Left ventricle myocardium superior (tissue), 1 donor: ENCODE measurements around the gene PIP5K1A. TPM values are rescaled to one million over a fixed set of nuclear protein-coding genes. Genes with fewer than 3 reads are reported as not detected.
"Not testable (repeated sequence)": the region's sequence is repeated elsewhere in the genome, so short reads cannot be mapped to it uniquely, and the experiment has no call there.

Source experiments
- ATAC-seq: fragments of 200-7000 bp; cut with Tn5 transposase; one replicate; pipeline ENCODE4 v1.9.1; 2020; ENCODE audit warnings: mild to moderate bottlenecking, moderate library complexity
- DNase-seq: peaks from one replicate; pipeline ENCODE4 v3.0.0-alpha.2; 2020
- intact Hi-C: fragments of 100-400 bp; cut with micrococcal nuclease; formaldehyde crosslinking; loops from one replicate; pipeline ENCODE4 v1.11.0; 2022
- total RNA-seq: library from RNA; stranded (reverse); fragmentation: NEBNext Ultra II Directional; extraction: Animal tissue kit (Norgen Biotek cat#: 25700); gene quantifications from one replicate; pipeline ENCODE4 v1.2.1, GENCODE V29; 2021
- donor health status: DM: no; HTN: yes; CAD: no; lungs with severe emphysema.

Gene PIP5K1A
- total RNA-seq, 1 donor from 2014 or later = 41.2 TPM

DNA sequence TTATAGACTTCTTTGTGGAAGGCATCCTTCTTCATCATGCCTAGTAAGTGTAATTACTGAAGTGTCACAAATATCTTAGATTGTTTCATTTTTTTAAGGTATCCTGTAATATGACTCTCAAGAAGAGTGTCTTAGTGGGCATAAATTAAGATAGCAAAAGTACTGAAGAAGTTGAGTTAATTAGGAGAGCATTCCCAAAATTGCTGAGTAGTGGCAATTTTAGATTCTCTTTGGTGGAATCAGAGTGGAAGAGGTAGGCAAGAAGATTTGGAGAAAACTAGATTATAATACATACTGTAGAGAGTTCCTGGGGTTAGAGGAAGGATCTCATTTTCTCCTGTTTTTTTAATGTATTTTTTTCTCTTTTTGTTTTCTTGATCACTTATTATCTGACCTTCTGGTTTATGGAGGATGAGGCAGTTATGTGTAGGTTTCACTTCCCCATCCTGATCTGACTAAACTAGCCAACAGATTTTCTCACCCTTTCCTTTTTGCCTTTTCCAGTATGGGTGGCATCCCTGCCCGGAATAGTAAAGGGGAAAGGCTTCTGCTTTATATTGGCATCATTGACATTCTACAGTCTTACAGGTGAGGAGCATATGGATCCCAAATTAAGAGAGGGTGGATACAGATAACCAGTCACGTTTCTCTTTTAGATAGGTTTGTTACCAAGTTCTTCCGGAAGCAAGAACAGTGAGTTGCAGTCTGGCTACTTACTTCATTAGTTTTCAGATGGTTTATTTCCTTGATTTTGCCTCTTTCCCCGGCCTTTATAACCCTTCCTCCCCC, 39.5 kb downstream of the PIP5K1A start:
- no peak for DNase-seq
- intact Hi-C loops = no loop called here
- ATAC-seq = no peak

DNA sequence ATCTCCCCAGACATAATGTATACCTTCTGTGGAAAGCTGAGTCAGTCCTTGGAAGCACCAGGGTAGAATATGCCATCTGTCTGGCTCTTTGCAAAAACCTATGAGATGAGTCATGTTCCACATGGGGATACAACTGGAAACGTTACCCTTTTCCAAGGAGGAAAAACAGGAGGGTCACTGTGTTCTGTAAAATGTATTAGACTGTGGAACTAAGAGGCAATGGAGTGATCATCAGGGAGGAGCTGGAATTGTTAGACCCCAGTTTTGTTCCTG, 40.1 kb downstream of the PIP5K1A start:
- intact Hi-C loops = no loop called here
- ATAC-seq (no peak), DNase-seq (no peak)

DNA sequence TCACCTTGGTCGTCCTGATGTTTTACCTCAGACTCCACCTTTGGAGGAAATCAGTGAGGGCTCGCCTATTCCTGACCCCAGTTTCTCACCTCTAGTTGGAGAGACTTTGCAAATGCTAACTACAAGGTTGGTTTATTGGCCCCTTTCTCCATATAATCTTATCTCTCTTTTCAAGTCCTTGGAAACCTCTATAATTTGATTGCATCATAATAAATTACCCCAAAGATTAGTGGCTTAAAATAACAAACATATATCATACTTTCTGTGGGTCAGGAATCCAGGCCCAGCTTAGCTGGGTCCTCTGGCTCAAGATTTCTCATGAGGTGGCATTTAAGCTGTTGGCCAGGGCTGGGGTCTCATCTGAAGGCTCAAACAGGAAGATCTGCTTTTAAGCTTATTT, 44.1 kb downstream of the PIP5K1A start:
- ATAC-seq (no peak), DNase-seq (no peak)
- intact Hi-C loops = no loop called here

DNA sequence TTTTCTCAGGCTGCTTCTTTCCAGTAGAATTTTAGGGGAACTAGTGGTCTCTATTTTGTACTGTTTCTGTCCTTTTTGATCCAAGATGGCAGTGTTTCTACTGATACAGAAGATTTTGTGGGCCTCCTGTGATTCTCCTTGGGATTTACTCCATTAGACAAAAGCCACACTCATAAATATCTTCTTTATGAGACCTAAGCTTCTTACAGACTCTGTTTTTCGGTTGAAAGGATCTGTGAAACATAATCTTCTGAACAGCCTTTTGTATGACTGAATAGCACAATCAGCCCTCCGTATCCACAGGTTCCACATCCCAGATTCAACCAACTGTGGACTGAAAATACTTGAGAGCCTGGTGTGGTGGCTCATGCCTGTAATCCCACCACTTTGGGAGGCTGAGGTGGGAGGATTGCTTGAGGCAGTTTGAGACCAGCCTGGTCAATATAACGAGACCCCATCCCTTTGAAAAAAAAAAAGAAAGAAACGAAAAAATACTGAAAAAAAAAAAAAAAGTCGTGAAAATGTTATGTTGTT, 45.4 kb downstream of the PIP5K1A start:
- ATAC-seq (no peak), DNase-seq (no peak)
- intact Hi-C loops = no loop called here

DNA sequence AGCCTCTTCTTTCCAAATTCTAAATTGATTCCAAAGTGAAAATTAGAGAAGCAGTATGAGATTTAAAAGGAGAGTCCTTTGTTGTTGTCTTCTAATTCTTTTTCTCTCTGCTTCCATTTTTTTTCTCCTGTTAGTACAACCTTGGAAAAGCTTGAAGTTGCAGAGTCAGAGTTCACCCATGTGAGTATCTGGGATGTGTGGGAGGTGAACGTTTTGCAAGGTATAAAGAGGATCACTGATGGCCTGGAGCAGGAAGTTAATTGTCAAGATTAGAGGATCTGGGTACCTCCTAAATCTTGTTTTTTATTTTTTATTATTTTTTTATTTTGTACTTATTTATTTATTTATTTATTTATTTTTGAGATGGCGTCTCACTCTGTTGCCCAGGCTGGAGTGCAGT, 48.4 kb downstream of the PIP5K1A start:
- DNase-seq (no peak), ATAC-seq (no peak)
- intact Hi-C loops = no loop called here

DNA sequence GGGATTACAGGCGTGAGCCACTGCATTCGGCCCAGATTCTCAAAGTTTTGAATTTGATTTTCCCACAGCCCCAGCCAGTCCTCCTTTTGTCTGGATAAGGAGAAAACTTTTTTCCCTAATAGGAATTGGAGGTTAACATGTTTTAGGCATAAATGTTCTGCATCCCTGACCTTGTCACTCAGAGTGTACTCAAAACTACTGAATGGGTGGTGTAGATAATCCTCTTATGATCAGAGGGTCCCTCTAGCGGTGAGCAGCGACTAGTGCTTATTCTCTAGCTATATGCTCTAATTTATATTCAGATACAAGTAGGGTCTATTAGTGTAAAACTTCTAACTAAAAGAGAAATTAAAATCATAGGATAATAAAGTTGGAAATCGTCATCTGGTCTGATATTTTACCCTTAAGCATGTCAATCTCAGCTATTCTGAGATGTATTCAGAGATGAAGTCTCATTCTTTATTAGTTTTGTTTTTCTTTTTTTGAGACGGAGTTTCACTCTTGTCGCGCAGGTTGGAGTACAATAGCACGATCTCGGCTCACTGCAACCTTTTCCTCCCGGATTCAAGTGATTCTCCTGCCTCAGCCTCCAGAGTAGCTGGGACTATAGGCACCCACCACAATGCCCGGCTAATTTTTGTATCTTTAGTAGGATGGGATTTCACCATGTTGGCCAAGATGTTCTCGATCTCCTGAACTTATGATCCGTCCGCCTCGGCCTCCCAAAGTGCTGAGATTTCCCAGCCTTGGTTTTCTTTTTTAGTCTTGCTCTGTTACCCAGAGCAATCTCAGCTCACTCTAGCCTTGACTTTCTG, 53.5 kb downstream of the PIP5K1A start:
- DNase-seq = peak; percentile 57
- peak; percentile 30 for ATAC-seq
- intact Hi-C loops = loop anchor here (5.0 kb wide), 1 partner anchor 60 kb away; the partner anchor contains the start of gene VPS72

DNA sequence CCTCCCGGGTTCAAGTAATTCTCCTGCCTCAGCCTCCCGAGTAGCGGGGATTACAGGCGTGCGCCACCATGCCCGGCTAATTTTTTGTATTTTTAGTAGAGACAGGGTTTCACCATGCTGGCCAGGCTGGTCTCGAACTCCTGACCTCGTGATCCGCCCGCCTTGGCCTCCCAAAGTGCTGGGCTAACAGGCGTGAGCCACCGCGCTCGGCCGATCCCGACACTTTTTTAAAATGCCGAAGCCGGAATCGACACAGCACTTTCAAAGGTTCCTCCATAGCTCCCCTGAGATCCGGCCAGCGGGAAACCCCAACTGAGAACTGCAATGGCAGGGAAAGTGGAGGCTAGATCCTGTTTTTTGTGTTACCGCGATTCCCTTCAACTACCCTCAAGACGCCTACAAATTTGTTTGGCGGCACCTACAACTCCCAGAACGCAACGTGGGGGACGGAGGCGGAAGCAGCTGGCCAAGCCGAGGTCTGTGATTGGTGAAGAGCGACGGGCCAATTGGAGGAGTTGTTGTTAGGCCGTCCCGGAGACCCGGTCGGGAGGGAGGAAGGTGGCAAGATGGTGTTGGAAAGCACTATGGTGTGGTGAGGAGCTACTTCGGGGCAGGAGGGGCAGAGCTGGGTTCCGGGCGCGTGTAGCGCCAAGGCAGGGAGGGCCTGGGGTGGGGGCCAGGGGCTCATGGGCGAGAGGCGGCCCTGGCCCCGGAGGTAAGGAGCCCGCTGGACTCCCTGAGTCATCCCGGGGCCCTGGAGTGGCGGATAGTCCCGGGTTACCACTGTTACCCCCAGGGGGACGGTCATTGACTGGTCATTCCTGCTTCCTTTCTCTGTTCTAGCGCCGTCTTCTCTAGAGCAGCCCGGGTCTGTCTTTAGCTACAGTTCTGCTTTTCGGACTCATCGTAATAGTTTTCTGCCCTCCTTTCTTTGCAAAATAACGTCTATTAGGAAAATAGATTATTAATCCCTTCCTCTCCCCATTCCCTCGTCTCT, 56.2 kb downstream of the PIP5K1A start, which contains the start of gene PSMD4:
TSS of gene PSMD4 (plus strand) at position 518 of the 997 bp plus-strand sequence. CDS start at position 567, 49 bp downstream.
- intact Hi-C loops = loop anchor here (5.0 kb wide), 1 partner anchor 62 kb away; the partner anchor contains the start of gene VPS72
- ATAC-seq (peak; percentile 99), DNase-seq (peak; percentile 94)

DNA sequence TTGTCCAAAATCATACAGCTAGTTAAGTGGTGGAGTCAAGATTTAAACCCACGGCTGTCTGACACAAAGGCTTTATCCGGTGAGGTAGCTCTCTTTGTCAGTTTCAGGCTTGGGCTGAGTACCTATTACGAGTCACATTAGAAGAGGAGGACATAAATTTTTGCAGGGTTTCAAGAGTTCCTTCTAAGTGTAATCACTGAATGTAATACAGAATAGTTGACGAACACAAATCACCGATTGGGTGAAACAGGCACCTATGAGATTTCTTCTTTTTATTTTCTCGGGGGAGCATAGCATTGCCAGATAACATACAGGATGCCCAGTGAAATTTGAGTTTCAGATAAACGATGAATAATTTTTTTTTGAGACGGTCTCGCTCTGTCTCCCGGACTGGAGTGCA, 57.0 kb downstream of the PIP5K1A start:
- no peak for ATAC-seq
- no peak for DNase-seq
- intact Hi-C loops = no loop called here

DNA sequence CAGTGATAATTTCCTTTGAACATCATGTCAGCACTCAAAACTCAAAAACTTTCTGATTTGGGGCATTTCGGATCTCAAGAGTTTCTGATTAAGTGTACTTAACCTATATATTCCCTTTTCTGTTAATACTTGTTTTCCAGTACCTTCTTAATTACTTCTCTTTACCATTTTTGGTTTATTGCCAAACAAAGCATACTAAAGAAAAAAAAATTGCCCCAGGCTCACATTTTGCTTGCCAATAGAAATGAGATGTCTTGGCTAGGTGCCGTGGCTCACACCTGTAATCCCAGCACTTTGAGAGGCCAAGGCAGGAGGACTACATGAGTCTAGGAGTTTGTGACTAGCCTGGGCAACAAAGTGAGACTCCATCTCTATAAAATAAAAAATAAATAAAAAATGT, 61.0 kb downstream of the PIP5K1A start:
- ATAC-seq = no peak
- intact Hi-C loops = no loop called here
- DNase-seq = no peak

DNA sequence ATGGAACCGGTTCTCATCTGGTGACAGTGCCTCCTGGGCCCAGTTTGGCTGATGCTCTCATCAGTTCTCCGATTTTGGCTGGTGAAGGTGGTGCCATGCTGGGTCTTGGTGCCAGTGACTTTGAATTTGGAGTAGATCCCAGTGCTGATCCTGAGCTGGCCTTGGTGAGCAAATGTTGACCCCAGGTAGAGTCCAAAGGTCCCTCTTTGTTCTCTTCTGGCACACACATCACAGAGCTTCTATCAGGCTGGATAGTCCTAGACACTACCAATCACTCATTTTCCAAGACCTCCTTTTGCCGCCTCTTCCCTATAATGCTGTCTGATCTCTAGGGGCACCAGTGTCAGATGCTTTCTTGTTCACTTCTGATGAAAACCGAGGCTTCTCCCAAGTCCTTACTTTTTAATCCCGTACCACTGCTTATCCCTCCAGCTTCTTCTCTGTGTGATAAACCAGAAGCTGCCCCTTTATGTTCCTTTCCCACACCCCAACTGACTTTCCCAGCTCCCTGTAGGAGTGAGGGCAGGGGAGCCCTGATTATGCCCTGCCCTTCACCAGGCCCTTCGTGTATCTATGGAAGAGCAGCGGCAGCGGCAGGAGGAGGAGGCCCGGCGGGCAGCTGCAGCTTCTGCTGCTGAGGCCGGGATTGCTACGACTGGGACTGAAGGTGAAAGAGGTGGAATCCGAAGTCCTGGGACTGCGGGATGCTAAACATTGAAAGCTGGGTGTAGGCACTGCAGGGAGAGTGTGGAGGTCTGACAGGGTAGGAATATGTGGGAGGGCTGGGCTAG, 67.3 kb downstream of the PIP5K1A start:
- no peak for DNase-seq
- intact Hi-C loops = no loop called here
- no peak for ATAC-seq

DNA sequence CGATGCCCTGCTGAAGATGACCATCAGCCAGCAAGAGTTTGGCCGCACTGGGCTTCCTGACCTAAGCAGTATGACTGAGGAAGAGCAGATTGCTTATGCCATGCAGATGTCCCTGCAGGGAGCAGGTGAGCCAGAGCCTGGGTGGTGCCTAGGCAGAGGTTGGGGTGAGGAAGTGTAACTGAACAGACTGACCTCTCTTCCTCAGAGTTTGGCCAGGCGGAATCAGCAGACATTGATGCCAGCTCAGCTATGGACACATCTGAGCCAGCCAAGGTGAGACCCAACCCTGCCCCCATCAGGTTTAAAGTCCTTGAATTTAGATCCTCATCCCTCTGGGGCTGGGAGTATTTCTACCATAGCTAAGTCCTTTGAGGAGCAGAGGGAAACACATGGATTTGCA, 68.0 kb downstream of the PIP5K1A start:
- ATAC-seq (no peak), DNase-seq (no peak)
- intact Hi-C loops = no loop called here

DNA sequence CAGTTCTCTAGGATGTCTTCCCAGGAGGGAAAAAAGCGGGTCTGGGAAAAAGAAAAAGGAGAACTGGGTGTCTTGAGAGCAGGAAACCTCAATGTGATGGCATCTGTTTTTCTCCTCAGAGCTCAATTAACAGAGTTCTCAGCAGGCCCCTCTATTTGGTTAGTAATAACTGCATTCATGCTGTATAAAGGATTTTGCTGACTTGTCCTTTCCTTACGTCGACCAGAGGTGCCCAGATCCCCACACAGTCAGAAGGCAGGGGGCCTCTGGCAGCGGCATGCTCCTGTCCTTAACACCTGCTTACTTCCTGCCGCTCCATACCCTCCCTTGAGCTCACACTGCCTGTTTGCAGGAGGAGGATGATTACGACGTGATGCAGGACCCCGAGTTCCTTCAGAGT, 68.5 kb downstream of the PIP5K1A start:
- intact Hi-C loops = no loop called here
- DNase-seq (no peak), ATAC-seq (no peak)

DNA sequence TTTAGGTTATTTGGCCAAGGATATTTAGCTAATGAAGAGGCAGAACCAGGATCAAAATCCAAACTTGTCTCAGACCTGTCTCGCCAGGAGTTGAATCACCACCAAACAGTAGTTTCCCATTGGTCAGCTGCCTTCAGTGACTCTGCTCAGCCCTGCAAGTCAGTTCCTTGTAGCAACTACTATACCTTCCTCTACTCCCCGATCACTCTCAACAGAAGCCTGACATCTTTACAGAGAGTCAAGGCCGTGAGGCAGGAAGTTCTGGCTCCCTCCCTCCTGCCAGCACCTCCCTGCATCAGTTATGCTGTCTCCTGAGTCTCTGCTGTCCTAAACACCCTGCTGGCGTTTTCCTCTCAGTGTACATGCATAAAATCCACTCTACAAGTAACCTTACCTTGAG, 69.4 kb downstream of the PIP5K1A start:
- intact Hi-C loops = no loop called here
- DNase-seq (no peak), ATAC-seq (no peak)

DNA sequence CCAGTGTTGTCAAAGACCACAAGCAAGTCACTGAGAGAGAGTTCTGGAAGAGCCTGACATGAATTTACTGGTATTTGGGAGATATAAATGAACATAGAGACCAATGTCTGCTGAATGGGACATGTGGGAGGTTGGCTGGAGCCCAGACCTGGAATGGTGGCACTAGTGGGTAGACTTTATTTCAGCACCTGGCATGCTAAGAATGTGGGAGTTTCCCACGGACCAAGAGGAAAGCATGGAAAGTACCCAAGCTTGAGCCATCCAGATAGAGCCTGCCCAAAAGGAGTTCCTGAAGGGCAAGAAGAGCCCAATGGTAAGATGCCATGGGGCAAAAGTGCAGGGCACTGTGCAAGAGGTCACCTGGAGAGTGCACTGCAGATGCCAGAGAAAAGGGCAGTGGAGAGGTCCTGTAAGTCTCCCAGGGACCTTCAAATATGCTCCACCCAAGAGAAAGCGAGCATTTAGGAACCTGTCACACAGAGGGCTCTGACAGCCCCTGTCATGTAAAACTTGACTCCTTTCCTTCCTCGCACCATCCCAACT, 75.6 kb downstream of the PIP5K1A start:
- no peak for ATAC-seq
- DNase-seq = no peak
- intact Hi-C loops = no loop called here

DNA sequence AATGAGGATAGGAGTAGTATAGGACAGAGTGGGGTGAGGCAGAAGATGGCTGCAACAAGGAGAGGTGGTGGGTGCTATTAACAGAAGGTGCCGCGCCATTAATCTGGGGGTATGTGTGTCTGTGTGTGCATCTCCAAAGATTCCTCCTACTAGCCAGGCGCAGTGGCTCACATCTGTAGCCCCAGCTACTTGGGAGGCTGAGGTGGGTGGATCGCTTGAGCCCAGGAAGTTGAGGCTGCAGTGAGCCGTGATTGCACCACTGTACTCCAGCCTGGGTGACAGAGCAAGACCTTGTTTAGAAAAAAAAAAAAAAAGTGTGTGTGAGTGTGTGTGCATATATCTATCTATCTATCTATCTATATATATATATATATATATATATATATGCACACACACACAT, 77.0 kb downstream of the PIP5K1A start:
- ATAC-seq, intact Hi-C loops, DNase-seq: not testable (repeated sequence)

DNA sequence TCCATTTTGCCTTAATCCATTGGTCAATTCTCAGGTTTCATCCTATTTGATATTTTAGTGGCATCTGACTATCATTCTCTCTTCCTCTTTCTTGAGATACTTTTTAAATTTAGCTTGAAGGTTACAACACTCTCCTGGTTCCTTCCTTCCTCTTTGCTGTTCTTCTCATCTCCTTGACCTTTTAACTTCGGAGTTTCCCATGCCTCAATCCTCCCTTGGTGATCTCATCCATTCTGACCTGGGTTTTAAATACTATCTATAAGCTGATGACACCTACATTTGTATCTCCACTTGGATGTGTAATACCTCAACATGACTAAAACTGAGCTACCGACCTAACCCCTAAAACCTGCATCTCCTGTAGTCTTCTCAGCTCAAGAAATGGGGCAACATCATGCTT, 78.9 kb downstream of the PIP5K1A start:
- ATAC-seq (no peak), DNase-seq (no peak)
- intact Hi-C loops = no loop called here

DNA sequence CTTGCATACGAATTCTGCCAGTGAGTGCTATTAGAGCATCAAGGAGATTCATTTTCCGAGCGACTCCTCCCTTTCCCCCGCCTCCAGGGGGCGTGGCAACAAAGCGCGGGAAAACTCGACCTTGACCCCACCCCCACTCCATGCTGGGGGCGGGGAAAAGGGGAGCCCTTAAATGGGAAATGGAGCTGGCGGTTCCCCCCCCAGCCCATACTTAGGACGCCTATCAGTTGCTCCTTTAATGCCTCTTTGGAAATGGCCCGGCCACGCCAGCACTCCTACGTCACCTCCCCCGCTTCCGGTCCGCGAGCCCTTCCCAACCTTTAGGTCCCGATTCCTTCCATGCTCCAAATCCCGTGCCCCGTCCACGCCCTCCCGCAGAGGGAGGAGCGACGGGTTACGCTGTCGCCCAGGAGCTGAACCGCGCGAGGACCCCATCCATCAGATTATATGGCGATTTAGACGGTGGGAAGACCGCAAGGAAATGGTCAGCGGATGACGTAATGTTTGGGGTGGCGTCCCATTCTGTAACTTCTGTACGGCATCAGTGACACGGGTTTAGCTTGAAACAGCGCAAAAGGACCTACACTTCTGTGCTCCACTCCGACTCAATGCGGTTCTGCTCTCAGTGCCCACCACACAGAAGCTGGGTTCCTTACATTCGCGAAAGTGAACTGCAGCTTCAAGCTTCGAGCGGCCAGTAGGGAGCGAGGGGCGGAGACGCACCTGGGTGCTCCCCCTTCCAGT, 83.0 kb downstream of the PIP5K1A start:
- intact Hi-C loops = no loop called here
- DNase-seq (peak; percentile 96), ATAC-seq (peak; percentile 82)
